Activated effector memory CD4-positive, alpha-beta T cell treated with anti-CD3 and anti-CD28 coated beads, Interleukin-2, amount 50 U/mL, for 16 hours (primary cell): ENCODE measurements around the gene ACACA.

Source experiments
- DNase-seq: peaks from one replicate; pipeline ENCODE4 v3.0.0-alpha.2; 2020

ACACA gene

DNA sequence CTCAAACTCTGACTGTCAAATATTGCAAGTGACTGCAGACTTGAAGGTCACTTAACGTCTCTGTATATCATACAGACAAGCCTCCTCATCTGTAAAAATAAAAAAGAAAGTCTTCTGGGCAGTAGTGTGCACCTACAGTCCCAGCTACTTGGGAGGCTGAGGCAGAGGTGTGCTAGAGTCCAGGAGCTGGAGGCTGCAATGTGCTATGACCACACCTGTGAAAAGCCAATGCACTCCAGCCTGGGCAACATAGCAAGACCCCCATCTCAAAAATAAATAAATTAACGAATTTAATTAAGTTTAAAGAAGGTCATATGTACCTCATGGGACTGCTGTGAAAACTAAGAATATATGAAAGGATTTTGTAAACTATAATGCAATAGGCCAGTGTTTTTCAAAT is 65.8 kb downstream of the ACACA start:
- no peak for DNase-seq

DNA sequence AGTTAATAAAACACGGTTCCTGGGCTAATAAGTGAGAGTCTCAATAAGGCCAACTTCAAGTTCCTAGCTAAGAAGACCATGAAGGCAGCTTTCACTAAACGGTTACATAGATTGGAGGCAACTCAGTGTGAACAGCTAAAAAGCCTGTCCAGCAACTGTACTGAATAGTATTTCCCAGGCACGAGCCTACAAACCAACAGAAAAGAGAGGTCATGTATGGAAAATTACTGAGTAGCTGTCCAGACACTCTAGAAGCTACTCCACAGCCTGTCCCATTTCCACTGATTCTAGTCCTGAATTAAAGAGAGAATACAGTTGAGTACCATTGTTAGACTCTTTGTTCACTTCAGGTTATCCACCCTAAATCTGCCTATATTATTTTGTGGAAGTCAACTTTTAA is 67.3 kb downstream of the ACACA start:
- no peak for DNase-seq

DNA sequence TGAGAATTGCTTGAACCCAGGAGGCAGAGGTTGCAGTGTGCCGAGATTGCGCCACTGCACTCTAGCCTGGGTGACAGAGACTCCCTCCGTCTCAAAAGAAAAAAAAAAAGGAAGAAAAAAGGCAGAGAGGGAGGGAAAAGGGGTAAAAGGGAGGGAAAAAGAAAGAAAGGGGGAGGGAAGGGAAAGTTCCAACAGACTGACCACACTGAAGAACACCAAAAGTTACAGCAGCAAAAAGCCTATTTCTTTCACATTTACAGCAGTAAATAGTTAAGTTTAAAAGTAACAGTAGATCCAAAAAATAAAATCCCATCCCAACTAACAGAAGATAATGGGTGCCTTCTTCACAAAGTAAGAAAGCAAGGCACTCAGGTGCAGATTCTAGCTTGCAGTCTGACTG is 67.8 kb downstream of the ACACA start:
- no peak for DNase-seq

DNA sequence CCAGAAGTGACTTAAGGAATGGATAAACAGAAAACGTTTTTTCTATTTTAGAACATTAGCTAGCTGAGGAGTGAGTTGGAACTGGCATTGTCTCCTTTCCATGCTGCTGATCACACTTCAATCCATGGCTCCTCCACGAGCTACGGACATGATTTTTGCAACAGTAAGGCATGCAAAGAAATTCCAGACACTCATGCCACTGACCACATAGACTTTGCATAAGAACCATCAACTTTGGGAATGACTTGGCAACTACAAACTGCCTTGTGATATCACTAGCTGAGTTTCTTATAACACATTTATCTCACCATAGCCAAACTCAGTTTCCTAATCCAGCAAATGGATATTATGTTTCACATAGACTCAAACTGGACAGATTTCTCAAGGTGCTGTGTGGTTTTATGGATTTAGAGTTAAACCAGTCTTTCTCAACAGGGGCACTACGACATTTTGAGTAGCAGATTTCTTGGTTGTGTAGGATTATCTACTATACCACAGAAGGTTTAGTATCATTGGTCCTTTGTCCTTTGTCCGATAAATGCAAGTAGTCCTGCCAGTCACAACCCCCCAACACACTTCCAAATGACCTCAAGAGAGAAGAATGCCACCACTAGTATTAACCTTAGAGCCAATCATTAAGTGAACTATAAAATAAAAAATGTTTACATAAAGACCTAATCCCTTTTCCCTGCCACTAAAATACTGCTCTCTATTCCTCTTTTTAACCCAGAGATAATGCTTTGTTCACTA is 79.1 kb downstream of the ACACA start:
- no peak for DNase-seq

DNA sequence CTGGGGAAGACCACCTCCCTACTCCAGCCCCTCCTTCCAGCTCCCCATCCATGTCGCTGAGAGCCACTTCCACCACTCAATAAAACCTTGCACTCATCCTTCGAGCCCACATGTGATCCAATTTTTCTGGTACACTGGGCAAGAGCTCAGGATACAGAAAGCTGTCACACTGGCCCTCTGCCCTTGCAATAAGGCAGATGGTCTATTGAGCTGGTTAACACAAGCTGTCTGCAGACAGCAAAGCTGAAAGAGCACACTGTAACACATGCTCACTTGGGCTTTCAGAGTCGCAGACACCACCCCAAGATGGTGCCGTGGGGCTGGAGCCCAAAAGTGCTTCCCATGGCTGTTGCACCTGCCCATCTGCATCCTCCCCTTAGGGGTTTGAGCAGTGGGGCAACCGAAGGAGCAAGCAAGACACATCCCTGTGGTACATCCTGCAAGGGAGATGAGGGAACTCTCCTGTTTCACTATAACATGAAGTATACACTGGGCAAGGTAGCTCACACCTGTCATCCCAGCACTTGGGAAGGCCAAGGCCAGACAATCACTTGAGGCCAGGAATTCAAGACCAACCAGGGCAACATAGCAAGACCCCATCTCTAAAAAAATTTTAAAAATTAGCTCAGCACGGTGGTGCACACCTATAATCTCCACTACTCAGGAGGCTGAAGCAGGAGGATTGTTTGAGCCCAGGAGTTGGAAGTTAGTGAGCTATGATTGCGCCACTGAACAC is 83.6 kb downstream of the ACACA start:
- no peak for DNase-seq

DNA sequence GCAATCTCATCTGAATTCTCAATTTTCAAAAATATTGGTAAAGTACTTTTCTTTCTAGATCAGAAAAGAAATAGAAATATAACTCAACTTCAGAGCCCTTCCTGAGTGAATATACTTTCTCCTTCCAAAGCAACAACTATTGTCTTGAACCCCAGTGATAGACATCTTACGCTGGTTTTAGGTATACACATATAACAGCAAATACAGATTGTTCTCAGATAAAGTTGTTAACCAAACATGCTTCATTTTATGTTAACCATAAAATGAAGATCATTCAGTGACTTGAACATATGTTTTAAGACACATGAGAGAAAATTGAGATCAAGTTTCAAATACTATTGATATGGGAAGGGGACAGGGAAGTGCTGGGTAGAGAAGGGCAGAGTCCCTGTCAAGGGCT is 84.5 kb downstream of the ACACA start:
- DNase-seq, result no peak

DNA sequence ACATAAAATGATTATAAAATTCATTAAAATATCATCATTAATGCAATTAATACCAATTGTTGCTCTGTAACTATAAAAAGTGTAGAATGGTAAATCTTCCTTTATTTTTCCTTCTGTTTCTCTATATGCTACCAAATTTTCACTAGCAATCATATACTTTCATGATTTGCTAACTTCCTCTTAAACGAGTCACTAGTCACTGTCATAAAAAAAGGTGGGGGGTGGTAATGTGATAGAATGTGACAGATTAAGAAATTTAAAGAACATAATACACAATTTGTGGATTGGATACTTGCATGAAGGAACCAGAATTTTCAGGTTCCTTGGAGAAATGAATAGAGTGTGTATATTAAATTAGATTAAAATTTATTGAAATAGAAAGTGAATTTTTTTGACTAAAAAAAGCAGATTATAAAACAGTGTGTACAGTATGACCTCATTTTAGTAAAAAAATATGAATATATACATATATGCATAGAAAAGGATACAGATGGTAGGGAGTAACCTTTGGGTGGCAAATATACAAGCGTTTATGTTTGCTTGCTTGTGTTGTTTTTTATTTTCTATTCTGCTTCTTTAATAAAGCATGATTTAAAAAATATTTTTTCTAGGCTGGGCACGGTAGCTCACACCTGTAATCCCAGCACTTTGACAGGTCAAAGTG is 87.6 kb downstream of the ACACA start:
- DNase-seq, result no peak

DNA sequence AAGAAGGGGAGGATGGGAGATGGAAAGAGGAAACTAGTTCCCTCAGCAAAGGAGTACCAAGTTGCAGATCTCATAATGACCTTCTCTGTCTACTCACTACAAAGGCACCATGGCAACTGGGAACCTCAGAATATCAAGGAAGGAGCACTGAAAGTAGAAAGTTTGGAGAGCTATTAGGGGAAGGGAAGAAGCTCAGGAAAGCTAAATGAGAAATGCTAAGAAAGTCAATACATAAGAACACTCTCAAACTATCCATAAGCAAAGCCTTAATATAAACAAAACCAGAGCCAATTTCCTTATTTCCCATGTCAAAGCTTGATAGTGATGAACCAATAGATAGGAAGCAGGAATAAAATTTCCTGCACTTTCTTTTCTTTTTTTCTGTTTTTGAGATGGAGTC is 88.8 kb downstream of the ACACA start:
- DNase-seq, result no peak

DNA sequence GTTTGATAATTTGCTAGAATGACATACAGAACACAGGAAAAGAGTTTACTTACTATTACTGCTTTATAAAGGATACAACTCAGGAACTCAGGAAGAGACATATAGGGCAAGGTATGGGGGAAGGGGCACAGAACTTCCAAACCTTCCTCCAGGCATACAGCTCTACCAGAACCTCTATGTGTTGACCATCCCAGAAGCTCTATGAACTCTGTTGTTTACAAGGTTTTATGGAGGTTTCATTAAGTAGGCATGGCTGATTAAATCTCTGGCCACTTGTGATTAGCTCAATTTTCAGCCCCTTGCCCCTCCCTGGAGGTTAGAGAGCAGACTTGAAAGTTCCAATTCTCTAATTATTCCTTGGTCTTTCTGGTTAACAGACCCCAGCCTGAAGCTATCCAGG is 91.0 kb downstream of the ACACA start:
- DNase-seq, result no peak

DNA sequence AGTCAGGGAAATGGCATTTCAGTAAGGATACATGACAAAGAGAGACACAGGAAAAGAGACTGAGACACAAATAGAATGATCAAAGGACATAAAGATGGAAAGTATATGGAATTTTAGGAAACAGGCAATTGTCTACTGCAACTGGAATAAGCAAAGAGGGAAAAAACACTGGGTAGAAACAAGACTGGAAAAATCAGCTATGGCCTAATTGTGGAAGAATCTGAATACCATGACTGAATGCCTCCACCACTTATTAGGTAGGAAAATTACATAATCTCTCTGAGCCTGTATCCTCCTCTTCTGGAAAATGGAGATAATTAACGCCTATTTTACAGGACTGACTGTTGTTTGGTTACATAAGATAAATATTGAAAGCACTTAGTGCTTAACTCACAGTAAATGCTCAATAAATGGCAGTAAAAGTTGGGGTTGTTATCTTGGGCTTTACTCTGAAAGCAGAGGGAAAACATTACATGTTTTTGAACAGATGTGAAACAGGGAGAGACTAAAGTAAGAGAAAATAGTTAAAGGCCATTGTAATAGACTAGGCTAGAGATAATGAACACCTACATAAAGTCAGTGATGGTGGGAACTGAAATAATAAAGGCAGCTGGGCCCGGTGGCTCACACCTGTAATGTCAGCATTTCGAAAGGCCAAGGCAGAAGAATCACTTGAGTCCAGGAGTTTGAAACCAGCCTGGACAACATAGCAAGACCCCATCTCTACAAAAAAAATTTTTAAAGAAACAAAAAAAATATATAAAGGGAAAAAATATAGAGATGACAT is 94.3 kb downstream of the ACACA start:
- no peak for DNase-seq

DNA sequence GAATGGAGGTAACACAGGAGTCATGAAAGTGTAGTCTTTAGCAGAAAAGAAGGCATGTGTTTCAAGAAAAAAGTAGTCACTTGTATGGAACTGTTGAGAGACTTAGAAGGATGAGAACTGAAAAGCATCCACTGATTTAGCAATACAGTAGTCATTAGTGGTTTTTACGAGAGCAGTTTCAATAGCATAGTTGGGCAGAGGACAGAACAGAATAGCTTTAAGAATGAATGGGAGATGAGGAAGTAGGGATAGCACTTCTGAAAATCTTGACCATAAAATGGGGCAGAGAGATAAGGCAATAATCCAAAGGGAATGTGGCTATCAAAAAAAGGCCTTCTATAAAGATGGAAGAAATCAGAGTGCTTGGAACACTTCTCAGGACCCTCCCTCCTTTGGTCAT is 95.7 kb downstream of the ACACA start:
- no peak for DNase-seq

DNA sequence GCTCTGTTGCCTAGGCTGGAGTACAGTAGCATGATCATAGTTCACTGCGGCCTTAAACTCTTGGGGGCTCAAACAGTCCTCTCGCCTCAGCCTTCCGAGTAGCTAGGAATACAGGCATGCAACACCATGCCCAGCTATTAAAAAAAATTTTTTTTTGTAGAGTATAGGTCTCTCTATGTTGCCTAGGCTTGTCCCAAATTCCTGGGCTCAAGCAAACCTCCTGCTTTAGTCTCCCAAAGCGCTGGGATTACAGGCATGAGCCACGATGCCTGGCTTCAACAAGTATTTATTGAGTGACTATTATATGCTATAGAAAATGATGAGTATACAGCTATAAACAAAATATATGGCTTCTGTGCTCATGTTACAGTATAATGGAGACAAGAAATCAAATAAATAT is 97.6 kb downstream of the ACACA start:
- no peak for DNase-seq

DNA sequence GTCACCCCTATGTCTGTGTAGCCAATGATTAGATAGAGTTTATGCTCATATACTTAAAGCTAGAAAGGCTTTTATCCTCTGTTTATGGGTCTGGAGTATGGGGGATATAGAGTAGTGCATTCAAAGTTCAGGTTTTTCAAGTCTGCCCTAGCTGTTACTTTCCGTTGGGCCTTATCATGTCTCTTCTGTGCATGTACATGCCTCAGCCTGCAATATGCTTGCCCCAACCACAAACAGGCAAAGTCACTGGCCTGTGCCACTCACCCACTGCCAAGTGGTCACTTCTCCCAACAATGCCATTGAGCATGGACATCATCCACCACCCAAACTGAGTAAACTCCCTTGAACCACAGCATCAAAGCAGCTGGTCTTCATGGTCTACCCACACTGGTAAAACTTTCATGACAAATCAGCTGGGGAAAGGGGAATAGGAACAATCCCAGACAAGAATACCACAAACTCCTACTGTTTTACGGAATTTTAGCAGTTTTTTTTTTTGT is 101.2 kb downstream of the ACACA start:
- DNase-seq, result no peak

DNA sequence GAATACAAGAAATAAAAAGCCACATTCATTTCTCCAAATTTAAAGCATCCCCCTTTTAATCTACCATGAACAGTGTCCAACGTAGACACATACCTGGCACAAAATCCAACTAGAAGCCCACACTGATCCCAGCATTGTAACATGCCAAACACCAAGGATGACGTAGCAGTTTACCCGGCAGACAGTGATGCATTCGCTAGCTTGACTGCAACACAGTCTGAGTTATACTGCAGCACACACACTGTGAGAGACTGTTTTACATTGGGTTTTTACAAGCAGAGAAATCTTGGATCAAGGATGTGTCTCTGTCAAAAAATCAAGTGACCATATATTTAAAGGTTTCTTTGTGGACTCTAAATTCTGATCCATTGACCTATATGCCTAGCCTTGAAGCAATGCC is 105.3 kb downstream of the ACACA start:
- no peak for DNase-seq

DNA sequence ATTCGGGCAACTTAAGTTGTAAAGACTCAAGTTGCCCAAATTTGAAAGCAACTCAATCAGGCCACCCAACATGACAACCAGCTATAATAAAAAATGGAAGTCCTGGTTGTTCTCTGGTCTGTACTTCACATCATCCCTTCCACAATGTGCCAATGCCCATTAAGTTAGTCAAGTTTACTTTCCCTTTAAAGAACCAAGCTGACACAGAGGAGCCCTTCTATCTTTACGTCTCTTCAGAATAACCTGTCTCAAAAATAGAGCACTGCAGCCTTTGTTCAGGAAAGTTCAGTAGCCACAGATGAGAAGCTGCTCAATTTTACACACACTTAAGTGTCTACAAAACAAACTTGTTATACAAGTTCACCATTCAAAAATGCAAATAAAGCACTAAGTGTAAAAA is 106.0 kb downstream of the ACACA start:
- no peak for DNase-seq

DNA sequence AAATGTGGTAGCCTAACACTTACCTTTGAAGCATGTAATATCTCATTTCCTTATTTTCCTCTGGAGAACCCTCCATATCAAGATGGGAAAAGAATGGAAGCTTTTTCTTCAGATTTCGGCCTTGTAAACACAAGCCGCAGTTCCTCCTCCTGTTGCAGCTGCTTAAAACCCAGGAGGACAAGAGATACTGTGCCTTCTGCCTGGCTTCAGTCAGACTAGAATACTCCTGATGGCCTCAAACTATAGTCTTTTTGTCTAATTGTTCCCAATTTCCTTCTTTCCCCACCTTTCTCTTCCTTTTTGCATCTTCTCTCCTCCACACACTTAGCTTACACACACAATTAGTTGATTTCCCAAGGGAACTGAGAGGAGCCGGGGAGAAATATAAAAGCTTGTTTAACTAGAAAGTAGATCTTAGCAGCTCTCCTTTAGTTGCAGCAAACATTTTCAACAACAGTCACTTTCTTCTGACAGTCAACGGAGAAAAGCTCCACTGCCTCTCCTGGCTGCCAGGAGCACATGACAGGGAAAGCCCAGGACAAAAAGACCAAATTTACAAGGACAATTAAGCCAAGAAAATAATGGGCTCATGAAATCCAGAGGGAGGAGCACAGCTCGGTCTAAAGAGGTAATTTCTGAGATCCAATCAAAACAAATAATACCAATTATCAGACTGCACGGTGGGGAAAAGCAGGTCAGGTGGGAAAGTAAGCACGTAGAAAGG is 107.2 kb downstream of the ACACA start:
- DNase-seq, result no peak

DNA sequence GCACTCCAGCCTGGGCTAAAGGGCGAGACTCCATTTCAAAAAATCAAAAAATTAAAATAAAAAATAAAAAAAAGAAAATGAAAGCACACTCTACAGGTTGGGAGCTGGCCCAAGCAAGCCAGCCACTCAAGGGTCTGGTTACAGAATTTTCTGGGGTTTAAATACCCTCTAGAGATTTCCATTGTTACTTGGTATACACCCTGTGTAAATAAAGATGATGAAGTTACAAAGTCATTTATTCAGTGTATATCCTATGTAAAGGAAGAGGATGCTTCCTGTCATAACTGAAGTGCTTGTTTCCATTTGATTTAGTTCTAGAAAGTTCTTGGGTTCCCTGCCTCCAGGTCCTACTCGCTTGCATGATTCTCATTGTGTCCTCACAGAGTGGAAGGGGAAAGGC is 110.7 kb downstream of the ACACA start:
- DNase-seq, result no peak

DNA sequence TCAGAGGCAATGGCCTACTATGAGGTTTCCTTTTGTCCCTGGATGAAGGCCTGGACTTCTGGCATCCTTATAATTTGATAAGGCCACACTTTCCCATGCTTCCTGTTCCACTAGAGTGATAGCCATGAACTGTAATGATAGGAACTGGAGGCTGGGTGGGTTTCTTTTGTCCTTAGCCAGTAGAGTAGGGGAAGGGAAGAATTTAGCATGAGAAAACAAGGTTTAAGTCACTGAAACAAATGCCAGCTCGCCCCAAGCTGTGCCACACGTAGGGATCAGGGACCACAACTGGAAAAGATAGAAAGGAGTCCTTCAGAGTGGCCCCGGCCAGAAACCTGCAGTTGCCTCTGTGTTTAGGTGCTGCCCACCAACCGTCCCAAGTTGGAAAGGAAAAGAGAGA is 111.7 kb downstream of the ACACA start:
- no peak for DNase-seq

DNA sequence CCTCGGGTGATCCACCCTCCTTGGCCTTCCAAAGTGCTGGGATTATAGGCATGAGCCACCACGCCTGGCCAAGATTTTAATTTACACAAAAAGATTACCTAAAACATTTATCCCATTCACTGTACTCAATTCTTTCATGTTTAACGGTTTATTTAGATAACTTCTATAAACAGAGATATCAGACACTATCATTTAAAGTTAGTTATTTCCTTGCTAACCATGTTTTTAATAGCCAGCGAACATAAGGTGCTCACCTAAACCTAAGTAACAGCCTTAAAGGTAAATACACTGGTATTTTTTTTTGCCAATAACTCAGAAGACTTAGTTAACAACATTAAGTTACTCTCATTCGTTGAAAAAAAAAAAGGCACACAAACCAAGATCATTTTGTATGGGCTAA is 112.9 kb downstream of the ACACA start:
- DNase-seq, result no peak

DNA sequence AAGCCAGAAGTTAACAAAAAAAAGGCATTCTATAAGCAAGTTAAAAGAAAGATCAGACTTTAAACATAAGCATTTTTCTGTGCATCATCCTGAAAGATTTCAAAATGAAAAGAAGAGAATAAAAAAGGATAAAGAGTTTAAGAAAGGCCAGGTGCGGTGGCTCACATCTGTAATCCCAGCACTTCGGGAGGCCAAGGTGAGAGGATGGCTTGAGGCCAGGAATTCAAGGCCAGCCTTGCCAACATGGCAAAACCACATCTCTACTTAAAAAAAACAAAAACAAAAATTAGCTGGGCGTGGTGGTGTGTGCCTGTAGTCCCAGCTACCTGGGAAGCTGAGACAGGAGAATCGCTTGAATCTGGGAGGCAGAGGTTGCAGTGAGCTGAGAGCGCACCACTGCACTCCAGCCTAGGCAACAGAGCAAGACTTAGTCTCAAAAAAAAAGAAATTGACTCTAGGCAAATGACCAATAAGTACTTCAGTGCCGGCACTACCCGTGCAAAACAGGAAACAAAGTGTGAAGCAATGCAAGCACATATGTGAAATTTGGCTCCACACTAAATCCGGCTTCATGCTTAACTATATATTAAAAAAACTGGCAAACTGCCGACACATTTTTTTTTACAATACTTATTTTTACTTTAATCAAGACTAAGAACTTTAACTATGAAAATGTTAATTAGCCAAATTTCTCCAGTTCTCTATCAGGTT is 114.1 kb downstream of the ACACA start:
- DNase-seq, result no peak

DNA sequence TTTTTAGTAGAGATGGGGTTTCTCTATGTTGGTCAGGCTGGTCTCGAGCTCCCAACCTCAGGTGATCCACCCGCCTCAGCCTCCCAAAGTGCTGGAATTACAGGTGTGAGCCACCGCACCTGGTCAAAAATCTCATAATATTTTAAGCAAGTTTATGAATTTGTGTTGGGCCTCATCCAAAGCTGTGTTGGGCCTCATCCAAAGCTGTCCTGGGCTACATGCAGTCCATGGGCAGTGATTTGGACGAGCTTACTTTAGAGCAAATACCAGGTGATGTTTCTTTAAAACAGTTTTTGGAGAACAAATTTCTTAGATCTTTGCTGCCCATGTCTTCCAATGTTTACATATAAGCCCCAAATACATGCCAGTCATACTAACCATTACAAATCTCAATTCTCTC is 115.3 kb downstream of the ACACA start:
- no peak for DNase-seq

DNA sequence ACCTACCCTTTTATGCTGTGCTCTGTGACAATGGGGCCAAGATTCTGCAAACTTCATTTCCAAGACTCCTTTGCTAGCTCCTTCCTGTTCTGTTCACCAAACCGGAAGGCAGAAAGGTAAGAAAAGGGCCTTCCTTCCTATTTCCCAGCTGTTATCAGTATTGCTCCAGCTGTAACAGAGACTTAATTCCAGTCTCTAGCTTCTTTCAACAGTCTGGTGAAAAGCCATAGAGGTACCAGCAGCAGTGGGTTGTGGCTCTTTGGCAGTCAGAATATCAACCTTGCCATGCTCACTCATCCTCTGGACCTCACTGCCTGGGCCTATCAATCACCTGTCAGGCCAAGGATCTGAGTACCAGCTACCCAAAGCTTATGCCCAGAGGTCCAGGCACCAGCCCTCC is 120.2 kb downstream of the ACACA start:
- DNase-seq, result no peak
